GM18870 (cell line): ENCODE measurements around the gene TMEM128.
"Not testable (repeated sequence)": the region's sequence is repeated elsewhere in the genome, so short reads cannot be mapped to it uniquely, and the experiment has no call there.

Source experiments
- ATAC-seq: cut with Tn5 transposase; IDR thresholded peaks from one replicate; pipeline ENCODE4 v1.9.1; 2021; ENCODE audit warnings: moderate library complexity; ENCODE audit not compliant: unreplicated experiment

The TMEM128 gene

DNA sequence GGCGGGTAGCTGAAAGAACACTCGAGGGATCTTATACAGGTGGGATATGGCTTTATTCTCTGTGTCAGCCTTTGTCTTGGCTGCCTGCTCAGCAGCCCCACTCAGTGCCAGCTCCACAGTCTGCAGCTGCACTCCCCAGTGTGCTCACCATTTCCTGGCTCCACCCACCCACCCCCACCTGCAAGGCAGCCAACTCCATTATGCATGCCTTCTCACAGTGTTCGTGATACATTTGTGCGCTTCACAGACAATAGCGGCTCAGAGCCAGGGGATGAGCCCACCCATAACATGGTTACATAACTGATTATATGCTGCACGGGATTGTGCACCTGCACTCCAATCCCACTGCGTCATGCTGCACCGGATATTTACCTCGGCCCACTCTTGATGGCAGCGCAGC, 8.8 kb upstream of the TMEM128 start:
- ATAC-seq: no peak

DNA sequence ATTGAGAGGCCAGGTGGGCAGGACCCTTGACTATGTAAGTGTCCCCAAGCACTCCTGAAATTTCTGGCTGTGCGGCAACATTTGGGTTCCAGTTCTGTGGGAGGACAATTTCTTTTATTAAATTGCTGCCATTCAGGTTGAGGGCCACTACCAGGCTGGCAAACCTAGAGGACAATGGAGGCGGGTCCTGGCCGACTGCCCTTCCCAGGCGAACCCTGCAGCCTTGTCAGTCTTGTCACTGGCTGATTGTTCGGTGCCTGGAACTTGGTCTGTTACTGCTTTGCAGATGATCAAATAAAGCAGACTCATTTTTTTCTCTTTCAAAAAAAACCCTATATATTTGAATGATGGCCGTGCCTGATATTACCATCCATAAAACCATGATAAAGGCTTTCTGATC, 6.6 kb upstream of the TMEM128 start:
- ATAC-seq: no peak

DNA sequence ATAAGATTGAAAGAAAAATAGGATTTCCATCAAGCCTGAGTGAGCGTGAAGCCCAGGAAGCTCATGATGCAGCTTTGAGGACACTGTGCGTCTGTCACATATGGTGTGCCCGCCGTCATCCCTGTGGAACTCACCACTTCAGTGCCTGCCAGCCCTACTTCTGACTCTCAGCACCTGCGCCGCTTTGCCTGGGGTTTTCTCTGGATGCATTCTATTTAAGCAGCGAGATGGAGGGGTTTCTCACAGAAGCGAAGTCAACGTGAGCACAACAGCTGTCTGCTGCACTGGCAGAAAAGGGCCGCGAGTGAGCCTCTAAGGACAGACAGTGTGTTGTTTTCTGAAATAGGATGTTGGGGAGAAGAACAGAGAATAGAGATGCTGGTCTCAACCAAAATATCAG, 6.2 kb upstream of the TMEM128 start:
- no peak for ATAC-seq

DNA sequence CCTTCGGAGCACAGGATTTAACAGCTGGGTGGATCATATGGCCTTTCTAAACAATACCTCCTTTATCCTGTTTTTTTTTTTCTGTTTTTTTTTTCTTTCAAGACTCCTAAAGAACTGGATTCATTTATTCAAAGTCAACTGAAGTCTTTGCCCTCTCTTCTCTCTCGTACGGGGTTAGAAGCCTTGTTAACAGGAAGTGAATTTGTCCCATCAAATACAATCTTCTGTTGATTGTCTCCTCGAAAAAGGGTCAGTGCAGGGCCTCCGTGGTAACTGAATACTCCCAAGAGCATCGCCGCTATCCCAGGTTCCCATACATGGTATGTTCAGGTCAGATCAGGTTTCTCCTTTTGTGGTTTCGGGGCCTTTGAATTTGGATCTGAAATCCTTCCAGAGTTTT, 1.8 kb upstream of the TMEM128 start:
- no peak for ATAC-seq

DNA sequence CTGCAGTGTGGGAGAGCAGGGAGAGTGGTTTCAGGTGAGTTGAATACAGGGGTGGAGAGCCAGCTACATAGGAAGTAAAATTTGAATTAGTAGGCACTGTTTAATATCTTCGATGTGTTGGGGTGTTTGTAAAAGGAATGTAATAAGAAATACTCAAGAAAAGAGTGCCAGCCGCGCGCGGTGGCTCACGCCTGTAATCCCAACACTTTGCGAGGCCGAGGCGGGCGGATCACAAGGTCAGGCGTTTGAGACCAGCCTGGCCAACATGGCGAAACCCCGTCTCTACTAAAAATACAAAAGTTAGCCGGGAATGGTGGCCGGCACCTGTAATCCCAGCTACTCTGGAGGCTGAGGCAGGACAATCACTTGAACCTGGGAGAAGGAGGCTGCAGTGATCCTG, 1.3 kb upstream of the TMEM128 start:
- not testable (repeated sequence) for ATAC-seq

DNA sequence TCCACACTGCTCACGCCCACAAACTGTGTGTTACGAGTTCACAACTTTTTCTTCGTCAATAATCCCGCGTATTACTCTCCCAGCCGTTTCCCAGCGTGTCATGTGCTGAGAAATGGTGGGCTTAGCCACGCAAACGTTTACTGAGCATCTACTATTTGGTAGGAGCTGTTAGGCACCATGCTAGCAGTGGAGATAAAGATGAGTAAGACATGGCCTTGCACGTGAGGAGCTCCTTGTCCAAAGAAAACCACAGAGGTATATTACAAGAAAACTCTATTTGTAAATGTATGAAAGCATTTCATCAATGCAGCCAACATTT, 821 bp upstream of the TMEM128 start:
- ATAC-seq: no peak

DNA sequence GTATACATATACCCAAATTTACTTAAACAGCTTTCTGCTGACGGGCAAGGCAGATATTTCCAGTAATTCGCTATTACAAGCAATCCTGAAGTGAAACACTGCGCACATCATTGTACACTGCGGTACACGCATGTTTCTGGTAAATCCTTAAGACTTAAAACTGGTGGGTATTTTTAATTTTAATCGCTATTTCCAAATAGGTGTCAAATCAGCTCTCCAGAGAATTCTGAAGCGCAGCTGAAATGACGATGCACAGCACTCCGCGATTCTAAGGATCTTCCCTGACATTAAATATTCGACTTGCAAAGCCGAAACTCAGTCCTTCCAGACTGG, 361 bp downstream of the TMEM128 start:
- peak; percentile 26 for ATAC-seq

DNA sequence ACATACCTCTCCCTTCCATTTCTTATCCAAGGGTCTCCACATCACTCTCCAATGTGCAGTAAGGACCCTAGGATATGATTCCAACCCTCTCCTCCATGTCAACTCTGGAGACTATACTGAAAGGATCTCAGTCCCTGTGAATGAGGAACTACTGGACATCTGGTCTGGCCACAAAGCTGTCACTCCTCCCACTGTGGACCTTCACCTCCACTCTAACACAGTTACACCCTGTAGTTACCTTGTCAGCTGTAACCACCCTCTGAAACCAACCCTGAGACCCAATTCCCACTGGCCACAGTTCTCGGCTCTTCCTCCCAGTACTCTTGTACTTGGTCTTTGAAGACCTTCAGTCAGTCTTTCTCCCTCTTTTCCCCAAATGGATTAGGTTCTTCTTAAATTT, 2.9 kb downstream of the TMEM128 start:
- no peak for ATAC-seq

DNA sequence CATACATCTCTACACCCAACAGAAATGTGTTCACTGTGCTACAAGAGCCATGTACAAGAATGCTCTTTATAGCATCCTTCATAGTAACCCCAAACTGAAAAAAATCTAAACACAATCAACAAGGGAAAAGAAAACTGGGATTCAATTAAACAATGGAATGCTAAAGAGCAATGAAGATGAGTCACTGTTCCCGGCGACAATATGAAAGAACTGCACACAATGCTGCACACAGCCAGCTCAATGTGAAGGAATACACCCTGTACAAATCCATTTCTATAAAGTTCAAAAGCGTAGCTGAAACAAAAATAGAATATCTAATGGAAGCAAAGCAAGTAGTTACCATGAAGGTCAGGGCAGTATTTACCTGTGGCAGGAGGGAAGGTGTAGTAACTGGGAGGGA, 8.5 kb downstream of the TMEM128 start:
- not testable (repeated sequence) for ATAC-seq

DNA sequence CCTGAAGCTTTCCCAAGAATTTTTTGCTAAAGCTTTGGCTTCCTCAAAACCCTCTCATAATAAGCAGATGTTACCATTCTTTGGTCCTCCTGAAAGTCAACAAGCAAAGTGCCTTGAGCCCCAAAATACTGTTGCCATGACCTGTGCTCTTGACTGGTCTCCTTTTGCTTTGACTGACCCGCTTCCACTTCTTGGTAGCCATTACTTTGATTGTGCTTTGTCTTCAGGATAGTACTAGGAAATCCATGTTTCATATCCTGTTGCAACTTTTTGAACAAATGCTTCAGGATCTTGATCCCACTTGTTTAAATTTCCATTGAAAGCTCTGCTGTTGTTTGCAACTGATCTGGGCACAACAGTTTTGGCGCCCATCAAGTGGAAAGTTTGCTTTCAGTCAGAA, 14.4 kb downstream of the TMEM128 start:
- ATAC-seq: no peak

DNA sequence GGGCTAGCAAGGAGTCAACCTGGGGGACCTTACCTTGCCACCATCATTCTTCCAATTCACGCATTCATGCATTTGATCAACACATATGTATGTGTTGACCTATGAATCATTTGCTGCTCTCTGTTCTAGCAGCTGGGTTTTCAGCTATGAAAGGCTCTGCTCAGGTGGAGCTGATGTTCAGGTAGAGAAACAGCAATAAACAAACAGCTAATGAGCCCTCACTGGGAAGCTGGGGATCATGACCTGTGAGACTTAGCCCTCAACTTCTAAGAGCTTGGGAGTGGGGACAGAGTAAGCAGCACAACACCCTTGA, 19.7 kb downstream of the TMEM128 start:
- ATAC-seq: no peak

DNA sequence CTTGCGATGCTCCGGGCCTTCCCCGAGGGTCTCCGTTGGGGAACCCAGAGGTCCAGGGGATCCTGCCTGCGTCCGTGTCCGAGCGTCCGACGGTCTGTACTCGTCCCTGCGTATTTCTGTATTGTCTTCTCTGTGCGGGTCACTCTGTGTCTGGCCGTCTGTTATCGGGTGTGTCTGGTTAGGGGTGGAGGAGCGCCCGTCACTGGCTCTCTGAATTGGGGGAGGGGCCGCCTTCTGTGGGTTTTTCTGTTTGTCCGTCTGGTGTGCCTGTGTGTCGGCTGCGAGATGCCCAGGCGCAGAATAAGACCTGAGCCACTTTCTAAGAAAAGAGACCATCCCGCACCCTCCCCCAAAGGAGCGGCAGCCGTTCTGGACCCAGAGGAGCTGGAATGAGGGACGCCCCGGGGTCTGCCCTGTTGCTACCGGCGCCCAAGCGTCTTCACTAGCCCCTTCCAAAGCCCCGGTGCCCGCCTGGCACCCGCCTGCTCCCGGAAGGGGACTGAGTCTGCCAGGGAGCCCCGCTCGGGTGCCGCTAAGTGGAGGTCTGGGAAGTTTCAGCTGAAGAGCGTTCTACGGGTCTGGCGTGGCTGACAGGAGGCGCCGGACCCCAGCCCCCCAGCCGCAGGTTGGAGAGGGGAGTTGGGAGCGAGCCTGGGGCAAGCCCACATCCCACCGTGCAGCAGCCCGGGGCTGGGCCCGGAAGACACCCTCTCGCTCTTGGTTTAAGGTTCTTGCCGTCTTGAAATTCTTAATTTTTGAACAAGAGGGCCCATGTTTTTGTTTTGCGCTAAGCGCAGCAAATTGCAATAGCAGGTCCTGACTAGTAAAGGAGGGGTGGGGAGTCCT, 20.3 kb downstream of the TMEM128 start:
- ATAC-seq: no peak

DNA sequence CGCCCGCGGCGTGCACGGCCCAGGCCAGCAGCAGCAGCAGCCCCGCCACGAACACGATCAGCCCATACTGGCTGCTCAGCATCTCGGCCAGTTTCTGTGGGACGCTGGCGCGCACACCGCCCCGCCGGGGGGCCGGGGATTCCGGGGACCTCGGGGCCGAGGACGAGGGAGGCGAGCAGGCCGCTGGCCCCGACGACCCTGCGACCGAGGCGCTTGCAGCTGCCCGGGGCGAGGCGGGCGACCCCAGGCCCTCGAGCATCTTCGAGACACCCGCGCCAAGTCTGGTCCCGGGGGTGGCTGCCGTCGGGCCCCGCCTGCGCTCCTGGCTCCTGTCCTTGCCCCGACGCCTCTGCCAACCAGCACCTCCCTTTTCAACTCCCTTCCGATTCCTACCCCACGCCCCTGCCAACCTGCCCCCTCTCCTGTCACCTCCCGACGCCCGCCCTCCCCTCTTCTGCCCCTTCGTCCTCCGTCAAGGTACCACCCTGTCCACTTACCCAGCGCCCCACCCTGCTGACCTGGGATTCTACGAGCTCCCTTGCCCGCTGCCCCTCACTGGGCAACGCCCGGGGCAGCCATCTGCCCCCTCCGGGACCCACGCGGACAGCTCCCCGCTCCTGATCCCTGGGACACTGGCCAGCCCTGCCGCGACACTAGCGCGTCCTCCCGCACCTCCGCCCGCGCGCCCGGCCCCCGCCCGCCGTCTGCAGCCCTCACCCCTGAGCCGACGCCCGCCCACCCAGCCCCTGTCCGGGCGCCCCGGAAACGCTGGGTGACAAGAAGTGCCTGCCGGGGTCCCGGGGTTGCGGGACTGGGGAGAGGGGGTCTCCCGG, 21.2 kb downstream of the TMEM128 start, which contains the start of gene OTOP1:
OTOP1 (minus strand) TSS at position 324 of the 833 bp plus-strand sequence; CDS start at position 259, 65 bp downstream.
- no peak for ATAC-seq

DNA sequence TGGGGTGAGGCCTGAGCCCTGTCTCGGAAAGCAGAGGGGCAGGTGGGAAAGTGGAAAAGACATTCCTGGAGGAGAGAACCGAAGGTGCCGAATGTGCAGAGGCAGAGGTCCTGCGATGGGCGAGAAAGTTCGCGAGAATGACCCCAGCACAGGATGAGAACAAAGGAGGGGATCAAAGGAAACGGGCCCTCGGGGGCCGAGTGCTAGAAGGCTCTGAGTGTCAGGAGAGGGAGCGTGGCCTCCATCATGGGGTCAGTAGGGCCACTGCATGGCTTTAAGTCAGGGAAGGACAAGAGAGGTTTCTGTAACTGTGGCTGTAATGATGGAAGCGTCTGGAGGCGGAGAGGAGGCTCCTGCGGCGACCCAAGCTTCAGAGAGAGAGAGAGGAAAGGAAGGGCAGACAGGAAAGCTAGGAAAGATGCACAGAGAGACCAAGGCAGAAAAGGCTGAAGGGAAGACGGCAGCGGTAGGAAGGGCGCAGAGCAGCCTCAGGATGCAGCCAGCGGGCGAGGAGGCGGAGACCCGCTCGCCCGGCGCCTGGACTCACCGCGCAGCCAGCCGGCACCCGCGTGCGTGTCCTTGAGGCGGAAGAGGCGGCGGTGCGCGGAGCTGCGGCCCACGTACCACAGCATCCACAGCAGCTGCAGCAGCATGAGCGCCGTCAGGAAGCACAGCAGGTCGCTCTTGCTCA, 22.0 kb downstream of the TMEM128 start:
- ATAC-seq: no peak

DNA sequence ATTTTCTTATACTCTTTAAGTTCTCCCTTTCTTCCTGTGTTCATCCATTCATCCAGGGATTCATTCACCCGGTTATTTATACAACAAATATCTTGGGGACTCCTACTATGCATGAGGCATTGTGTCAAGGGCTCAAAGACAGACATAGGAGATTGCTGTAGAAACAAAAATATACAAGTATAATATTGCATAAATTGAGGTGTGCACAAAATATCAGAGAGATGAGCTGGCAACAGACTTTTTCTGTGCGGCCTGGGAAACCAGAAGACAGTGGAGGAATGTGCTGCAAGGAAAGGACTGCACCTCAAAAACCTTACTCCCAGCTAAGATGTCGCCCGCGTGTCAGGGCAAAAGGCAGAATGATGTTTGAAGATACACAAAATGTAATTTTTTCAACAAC, 30.9 kb downstream of the TMEM128 start:
- no peak for ATAC-seq

DNA sequence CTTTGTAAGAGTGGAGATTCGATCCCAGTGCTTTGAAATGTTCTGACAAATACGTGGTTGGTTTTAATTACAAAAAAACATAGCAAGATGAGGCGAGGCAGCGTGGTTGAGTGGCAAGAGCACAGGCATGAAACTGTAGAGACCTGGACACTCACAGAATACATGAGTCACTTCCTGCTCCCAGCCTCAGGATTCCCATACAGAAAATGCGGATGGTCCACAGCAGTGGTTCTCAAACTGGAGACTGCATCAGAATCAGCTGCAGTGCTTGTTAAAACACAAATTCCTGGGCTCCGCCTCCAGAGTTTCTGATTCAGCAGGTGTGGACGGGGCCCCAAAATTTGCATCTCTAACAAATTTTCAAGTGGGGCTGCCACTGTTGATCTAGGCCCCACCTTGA, 31.4 kb downstream of the TMEM128 start:
- ATAC-seq: no peak

DNA sequence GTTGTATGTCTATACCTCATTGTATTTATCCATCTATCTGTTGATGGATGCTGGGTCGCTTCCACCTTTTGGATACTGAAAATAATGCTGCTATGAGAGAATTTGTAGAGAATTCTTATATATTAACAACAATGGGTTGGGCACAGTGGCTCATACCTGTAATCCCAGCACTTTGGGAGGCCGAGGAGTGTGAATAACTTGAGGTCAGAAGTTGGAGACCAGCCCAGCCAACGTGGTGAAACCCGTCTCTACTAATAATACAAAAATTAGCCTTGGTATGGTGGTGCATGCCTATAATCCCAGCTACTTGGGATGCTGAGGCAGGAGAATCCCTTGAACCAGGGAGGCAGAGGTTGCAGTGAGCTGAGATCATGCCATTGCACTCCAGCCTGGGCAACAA, 34.3 kb downstream of the TMEM128 start:
- ATAC-seq: not testable (repeated sequence)

DNA sequence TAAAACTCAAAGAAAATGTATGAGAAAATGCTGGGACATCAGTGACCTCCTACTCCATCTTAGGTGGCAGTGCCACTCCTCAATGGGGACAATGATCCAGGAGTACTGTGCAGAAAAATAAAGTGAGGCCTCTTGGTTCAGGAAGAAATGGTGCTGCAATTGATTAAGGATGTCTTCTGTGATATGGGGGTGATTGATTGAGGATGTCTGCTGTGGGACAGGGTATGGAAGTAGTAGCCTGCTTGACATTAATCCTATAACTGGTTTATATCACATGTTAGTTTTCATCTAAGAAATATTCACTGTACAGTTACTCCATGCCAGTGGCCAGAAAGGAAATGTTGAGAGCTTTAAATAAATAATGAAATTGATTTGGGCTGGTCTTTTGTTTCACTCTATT, 41.8 kb downstream of the TMEM128 start:
- ATAC-seq: no peak

DNA sequence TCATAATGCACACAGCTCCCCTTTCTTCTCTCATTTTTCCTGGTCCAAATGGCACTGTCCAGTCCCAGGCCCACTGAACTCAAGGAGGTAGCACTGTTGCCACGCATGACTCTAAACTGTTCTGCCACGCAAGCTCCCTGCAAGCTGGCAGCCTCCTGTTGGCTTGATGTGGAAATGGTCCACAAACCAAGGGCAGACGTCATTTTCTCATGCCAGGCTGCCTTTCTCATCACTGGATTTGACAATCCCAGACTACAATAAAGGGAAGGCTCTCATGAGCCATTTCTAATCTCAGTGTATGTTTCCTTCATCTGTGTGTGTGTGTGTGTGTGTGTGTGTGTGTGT, 43.6 kb downstream of the TMEM128 start:
- no peak for ATAC-seq

DNA sequence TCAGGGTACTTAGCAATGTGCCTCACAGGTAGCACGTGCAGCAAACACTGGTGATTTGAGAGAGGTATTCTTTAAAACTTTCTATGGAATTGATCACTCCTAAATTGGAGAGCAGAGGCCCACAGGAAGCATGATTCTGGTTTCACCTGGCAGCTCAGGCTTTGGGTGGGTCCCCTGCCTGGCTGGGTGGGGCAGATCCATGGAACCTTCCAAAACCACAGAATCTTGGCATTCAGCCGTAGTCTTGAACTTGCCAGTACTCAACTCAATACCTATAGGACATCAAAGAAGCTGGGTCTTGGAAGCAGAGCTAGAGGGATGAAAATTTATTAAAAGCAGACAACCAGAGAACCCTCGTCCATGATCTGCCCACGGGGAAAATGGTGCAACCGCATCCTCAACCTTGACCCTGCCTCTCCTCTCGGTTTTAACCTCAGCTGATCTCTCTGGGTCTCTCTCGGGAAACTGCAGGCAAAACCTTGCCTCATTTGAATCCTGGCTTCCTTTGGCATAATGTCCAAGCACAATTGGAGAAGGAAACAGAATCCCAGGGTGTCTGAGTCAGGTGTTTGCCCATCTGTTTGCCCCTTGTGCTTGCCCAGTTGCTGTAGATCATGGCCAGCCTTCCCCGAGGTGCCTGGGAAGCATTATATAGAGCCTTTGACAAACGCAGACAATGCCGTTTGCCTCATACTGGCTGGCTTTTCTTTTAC, 44.2 kb downstream of the TMEM128 start:
- no peak for ATAC-seq

DNA sequence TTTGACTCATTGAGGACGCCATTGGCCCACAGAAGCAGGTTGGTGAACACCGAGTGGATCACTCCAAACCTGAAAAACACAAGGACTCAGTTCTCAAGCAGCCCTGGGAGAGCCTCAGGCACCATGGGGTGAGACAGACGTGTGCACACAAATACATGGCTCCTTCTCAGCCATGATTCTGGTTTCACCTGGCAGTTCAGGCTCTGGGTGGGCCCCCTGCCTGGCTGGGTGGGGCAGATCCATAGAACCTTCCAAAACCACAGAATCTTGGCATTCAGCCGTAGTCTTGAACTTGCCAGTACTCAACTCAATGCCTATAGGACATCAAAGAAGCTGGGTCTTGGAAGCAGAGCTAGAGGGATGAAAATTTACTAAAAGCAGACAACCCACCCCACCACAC, 45.5 kb downstream of the TMEM128 start:
- no peak for ATAC-seq
